Myometrial cell (primary cell): ENCODE data around the gene DCLK1. TPM values are rescaled to one million over a fixed set of nuclear protein-coding genes. Genes with fewer than 3 reads are reported as not detected.

Experiments used
- total RNA-seq: library from RNA; depleted of rRNA; stranded (reverse); fragments of >200 nt; gene quantifications from 2 replicates; pipeline ENCODE4 v1.2.3, GENCODE V29; 2015

Gene DCLK1
- 0.29 and 1.2 TPM in 2 replicates for total RNA-seq

DNA sequence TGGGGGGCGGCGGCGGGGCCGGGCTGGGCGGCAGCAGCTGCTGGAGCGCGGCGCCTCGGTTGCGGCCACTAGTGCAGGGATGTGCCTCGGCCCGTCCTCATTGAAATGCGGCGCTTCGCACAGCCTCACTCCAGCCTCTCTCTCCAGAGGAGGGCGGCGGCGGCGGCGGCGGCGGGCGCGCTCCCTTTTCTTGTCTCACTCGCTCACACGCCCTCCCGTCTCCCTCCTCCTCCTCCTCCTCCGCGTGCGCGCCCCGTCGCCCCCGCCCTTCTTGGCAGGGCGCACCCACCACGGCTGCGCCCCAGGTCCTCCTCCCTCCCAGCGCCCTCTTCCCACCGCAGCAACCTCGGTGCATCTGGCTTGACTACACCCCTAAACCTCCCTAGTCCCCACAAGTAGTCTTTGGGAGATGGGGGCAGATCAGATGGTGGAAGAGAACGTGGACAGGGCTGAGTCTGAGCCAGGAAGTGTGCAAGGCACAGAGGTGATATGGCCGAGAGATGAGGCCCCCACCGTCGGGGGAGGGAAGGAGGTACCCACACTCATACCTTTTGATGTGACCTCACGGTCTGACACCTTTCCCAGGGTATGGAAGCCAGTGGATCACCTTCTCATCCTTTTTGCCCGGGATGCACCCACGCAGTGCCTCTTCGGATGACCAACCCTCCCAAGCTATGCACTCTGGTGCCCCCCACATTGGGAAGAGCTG, at the start of gene DCLK1:
Gene DCLK1, minus strand, starts transcription at position 161 of the 709 bp plus-strand sequence.

Other genes with a start within 250 kb of the DCLK1 start
- 0.35 TPM in 1 of 2 replicates, not detected in the other for gene SOHLH2, start 83.2 kb upstream of the DCLK1 start, total RNA-seq
- gene CCDC169, start 166.4 kb upstream of the DCLK1 start, total RNA-seq: 6.2 and 13.3 TPM in 2 replicates
- 51.9 and 67.0 TPM in 2 replicates for gene SPART, start 215.0 kb upstream of the DCLK1 start, total RNA-seq